HT-29 (cell line): Measurements from ENCODE around the gene KIAA1614. TPM values are rescaled to one million over a fixed set of nuclear protein-coding genes. Genes with fewer than 3 reads are reported as not detected.

Experiments
- DNase-seq: peaks from one replicate; pipeline ENCODE4 v3.0.0-alpha.2; 2015; ENCODE audit warnings: low spot score
- total RNA-seq: library from RNA; depleted of rRNA; stranded (reverse); fragments of >200 nt; shearing (Covaris generic); gene quantifications from 2 replicates; pipeline ENCODE4 v1.2.3, GENCODE V29; 2014; rRNA removed

The KIAA1614 gene
- 0.65 TPM in 1 of 2 replicates, not detected in the other for total RNA-seq

- DNase-seq = no peak
Measured at GRCh38 chr1:180912801-180913565, at the start of gene KIAA1614. KIAA1614 (plus strand) TSS chr1:180912897; CDS start chr1:180913244, 347 bp downstream.

- peak; percentile 82 for DNase-seq
Measured at GRCh38 chr1:180863158-180863775, 49.4 kb upstream of the KIAA1614 start.

GRCh38 chr1:180881806-180882509, 30.7 kb upstream of the KIAA1614 start:
- DNase-seq = peak; percentile 34

- no peak for DNase-seq
Measured at GRCh38 chr1:180884588-180885300, 28.0 kb upstream of the KIAA1614 start.

- no peak for DNase-seq
Measured at GRCh38 chr1:180886338-180886737, 26.4 kb upstream of the KIAA1614 start.

GRCh38 chr1:180887841-180888240, 24.9 kb upstream of the KIAA1614 start:
- no peak for DNase-seq

GRCh38 chr1:180888870-180889269, 23.8 kb upstream of the KIAA1614 start:
- DNase-seq = no peak

- DNase-seq = no peak
Measured at GRCh38 chr1:180889325-180889724, 23.4 kb upstream of the KIAA1614 start.

GRCh38 chr1:180892272-180892671, 20.4 kb upstream of the KIAA1614 start:
- no peak for DNase-seq

- DNase-seq = no peak
Measured at GRCh38 chr1:180892675-180893074, 20.0 kb upstream of the KIAA1614 start.

GRCh38 chr1:180893614-180894013, 19.1 kb upstream of the KIAA1614 start:
- no peak for DNase-seq

GRCh38 chr1:180896161-180896560, 16.5 kb upstream of the KIAA1614 start:
- DNase-seq = no peak

- no peak for DNase-seq
Measured at GRCh38 chr1:180898441-180899219, 14.1 kb upstream of the KIAA1614 start.

GRCh38 chr1:180899262-180899661, 13.4 kb upstream of the KIAA1614 start:
- no peak for DNase-seq

- DNase-seq = no peak
Measured at GRCh38 chr1:180901076-180901990, 11.4 kb upstream of the KIAA1614 start.

- no peak for DNase-seq
Measured at GRCh38 chr1:180902541-180902940, 10.2 kb upstream of the KIAA1614 start.

GRCh38 chr1:180905927-180906326, 6.8 kb upstream of the KIAA1614 start:
- no peak for DNase-seq

GRCh38 chr1:180906511-180906910, 6.2 kb upstream of the KIAA1614 start:
- no peak for DNase-seq

- DNase-seq = no peak
Measured at GRCh38 chr1:180907313-180908055, 5.2 kb upstream of the KIAA1614 start.
